ENCODE measurements around the gene SLC25A21.

Gene SLC25A21

DNA sequence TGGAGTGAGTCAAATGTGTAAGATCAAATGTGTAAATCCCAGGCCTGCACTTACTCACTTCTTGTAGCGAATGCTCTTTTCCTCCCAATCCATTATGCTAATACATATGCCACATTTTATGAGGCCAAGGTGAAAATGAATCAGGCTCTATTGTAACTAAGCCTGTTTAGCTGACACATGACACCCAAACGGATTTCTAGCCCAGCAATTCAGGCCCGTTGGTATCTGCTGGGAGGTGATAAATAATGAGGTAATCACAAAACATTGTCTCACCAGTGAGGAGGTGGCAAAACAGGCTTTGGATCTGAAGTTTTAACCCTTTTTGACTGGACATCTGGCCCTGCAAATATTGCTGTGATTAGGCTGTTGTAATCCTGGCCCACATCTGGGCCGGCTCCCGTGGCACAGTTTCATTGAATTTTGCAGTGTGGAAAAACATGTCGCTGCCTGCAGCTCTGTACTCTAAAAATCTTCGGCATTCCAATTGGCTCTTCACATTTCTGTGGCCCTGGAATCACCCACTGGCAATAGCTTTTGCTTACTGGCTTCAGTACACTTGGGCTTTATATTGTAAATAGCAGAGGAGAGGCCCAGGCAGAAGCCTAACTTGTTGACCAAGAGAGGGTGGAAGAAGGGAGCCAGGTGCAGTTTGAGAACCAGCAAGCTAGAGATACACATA is 404.7 kb downstream of the SLC25A21 start:
- no peak overlapping the region for H3K4me3 ChIP-seq (ENCODE audit: low read depth in 1 of 2, low read length in 2 of 2)
- no peaks in the 10 kb centered on the region for H3K27me3 ChIP-seq (ENCODE audit: control insufficient read depth in 1 of 2, insufficient read depth in 2 of 2, low read length in 2 of 2)
- H3K4me1 ChIP-seq (ENCODE audit: insufficient read depth, low read length): no peaks in the 10 kb centered on the region
- H3K9ac ChIP-seq (ENCODE audit: low read length): no peak overlapping the region
- no peaks in the 10 kb centered on the region for H3K9me3 ChIP-seq (ENCODE audit: low read length)
- H3K36me3 ChIP-seq (ENCODE audit: insufficient read depth, low read length): no peaks in the 10 kb centered on the region
- no peak overlapping the region for H3K27ac ChIP-seq (ENCODE audit: low read depth, low read length)

DNA sequence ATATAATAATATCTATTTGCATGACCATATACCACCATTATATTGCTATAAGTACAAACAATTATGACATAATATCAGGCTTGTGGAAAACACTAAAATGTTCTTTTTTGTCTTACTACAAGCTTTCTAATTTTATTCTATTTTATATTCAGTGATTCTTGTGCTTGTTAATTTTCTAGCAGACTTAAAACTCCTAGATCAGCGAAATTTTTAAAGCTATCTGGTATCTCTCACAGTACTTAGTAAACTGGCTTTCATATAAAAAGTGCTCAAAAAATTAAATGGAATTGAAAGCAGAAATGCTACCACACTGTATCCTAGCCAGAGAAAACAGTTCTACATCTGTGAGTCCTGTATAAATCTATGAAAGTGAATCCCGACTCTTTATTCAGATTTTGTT is 405.4 kb downstream of the SLC25A21 start:
- no peaks in the 10 kb centered on the region for H3K9me3 ChIP-seq (ENCODE audit: low read length)
- no peak overlapping the region for H3K4me3 ChIP-seq (ENCODE audit: low read depth in 1 of 2, low read length in 2 of 2)
- H3K9ac ChIP-seq (ENCODE audit: low read length): no peak overlapping the region
- H3K36me3 ChIP-seq (ENCODE audit: insufficient read depth, low read length): no peaks in the 10 kb centered on the region
- H3K27me3 ChIP-seq (ENCODE audit: control insufficient read depth in 1 of 2, insufficient read depth in 2 of 2, low read length in 2 of 2): no peaks in the 10 kb centered on the region
- H3K4me1 ChIP-seq (ENCODE audit: insufficient read depth, low read length): no peaks in the 10 kb centered on the region
- H3K27ac ChIP-seq (ENCODE audit: low read depth, low read length): no peak overlapping the region

DNA sequence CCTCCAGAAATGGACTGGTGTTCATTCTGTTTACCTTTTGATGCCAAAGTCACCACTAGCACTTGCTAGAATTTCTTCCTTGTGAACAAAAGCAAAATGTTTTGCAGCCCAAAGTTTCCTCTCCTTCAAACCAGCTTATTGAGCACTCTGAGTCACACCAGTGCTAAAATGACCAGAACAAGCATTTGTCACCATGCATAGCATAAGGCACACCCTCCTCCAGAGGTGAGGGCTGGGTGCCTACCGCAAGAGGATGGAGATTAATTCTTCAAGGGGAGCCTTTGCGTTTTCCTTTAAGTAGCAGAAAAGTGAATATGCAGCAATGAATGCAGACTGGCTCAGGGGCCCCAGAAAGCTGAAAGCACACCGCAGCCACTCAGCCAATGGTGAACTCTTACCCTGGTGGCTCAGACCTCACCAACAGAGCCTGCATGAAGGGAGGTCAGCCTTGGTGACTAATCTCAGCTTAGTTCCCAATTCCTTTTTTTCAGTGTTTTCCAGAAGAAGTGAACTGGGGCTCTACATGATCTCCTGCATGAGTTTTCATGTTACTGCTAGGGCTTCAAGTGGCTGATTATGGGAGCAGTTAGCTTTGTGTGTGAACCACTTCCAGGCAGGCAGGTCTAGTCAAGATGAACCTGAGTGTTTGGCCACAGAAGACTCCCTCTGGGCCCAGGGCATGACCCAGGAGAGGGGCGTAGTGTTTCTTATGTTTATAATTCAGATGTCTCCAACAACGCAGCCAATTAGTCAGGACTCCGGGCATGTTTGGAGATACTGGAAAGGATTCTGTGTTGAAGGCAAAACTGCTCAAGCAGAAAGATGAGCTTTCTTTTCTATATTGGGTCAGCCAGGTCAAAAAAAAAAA is 414.4 kb downstream of the SLC25A21 start:
- Histone ChIP-seq H3K27me3 (ENCODE audit: control insufficient read depth in 1 of 2, insufficient read depth in 2 of 2, low read length in 2 of 2) (no peaks in the 10 kb centered on the region), H3K36me3 (ENCODE audit: insufficient read depth, low read length) (no peaks in the 10 kb centered on the region), H3K9me3 (ENCODE audit: low read length) (no peaks in the 10 kb centered on the region), H3K9ac (ENCODE audit: low read length) (no peak overlapping the region), H3K4me3 (ENCODE audit: low read depth in 1 of 2, low read length in 2 of 2) (no peak overlapping the region), H3K4me1 (ENCODE audit: insufficient read depth, low read length) (no peaks in the 10 kb centered on the region), H3K27ac (ENCODE audit: low read depth, low read length) (no peak overlapping the region)

- Histone ChIP-seq H3K36me3 (ENCODE audit: insufficient read depth, low read length) (no peaks in the 10 kb centered on the region), H3K27ac (ENCODE audit: low read depth, low read length) (no peak overlapping the region), H3K9me3 (ENCODE audit: low read length) (no peaks in the 10 kb centered on the region), H3K4me1 (ENCODE audit: insufficient read depth, low read length) (no peaks in the 10 kb centered on the region), H3K9ac (ENCODE audit: low read length) (no peak overlapping the region), H3K27me3 (ENCODE audit: control insufficient read depth in 1 of 2, insufficient read depth in 2 of 2, low read length in 2 of 2) (no peaks in the 10 kb centered on the region), H3K4me3 (ENCODE audit: low read depth in 1 of 2, low read length in 2 of 2) (no peak overlapping the region)
These were observed 416.2 kb downstream of the SLC25A21 start for GRCh38 chr14:36756226-36756625.

- no peaks in the 10 kb centered on the region for H3K36me3 ChIP-seq (ENCODE audit: insufficient read depth, low read length)
- H3K9ac ChIP-seq (ENCODE audit: low read length): no peak overlapping the region
- H3K9me3 ChIP-seq (ENCODE audit: low read length): no peaks in the 10 kb centered on the region
- no peaks in the 10 kb centered on the region for H3K4me1 ChIP-seq (ENCODE audit: insufficient read depth, low read length)
- H3K27ac ChIP-seq (ENCODE audit: low read depth, low read length): no peak overlapping the region
- H3K27me3 ChIP-seq (ENCODE audit: control insufficient read depth in 1 of 2, insufficient read depth in 2 of 2, low read length in 2 of 2): no peaks in the 10 kb centered on the region
- H3K4me3 ChIP-seq (ENCODE audit: low read depth in 1 of 2, low read length in 2 of 2): no peak overlapping the region
These were observed 416.6 kb downstream of the SLC25A21 start for GRCh38 chr14:36755756-36756155.

- Histone ChIP-seq H3K27me3 (ENCODE audit: control insufficient read depth in 1 of 2, insufficient read depth in 2 of 2, low read length in 2 of 2) (no peaks in the 10 kb centered on the region), H3K4me3 (ENCODE audit: low read depth in 1 of 2, low read length in 2 of 2) (no peak overlapping the region), H3K9ac (ENCODE audit: low read length) (no peak overlapping the region), H3K9me3 (ENCODE audit: low read length) (no peaks in the 10 kb centered on the region), H3K4me1 (ENCODE audit: insufficient read depth, low read length) (no peaks in the 10 kb centered on the region), H3K27ac (ENCODE audit: low read depth, low read length) (no peak overlapping the region), H3K36me3 (ENCODE audit: insufficient read depth, low read length) (no peaks in the 10 kb centered on the region)
These were observed 420.5 kb downstream of the SLC25A21 start for GRCh38 chr14:36751920-36752319.

- H3K9me3 ChIP-seq (ENCODE audit: low read length): no peaks in the 10 kb centered on the region
These were observed 421.3 kb downstream of the SLC25A21 start for GRCh38 chr14:36751106-36751505.

GRCh38 chr14:36750244-36750643 is 422.2 kb downstream of the SLC25A21 start:
- Histone ChIP-seq H3K4me1 (ENCODE audit: insufficient read depth, low read length) (no peaks in the 10 kb centered on the region), H3K27me3 (ENCODE audit: control insufficient read depth in 1 of 2, insufficient read depth in 2 of 2, low read length in 2 of 2) (no peaks in the 10 kb centered on the region), H3K4me3 (ENCODE audit: low read depth in 1 of 2, low read length in 2 of 2) (no peak overlapping the region), H3K9ac (ENCODE audit: low read length) (no peak overlapping the region), H3K27ac (ENCODE audit: low read depth, low read length) (no peak overlapping the region), H3K36me3 (ENCODE audit: insufficient read depth, low read length) (no peaks in the 10 kb centered on the region), H3K9me3 (ENCODE audit: low read length) (no peaks in the 10 kb centered on the region)

More at GRCh38 chr14:36751106-36751505, 421.3 kb downstream of the SLC25A21 start:
- no peak overlapping the region for H3K4me3 ChIP-seq (ENCODE audit: low read depth in 1 of 2, low read length in 2 of 2)
- no peak overlapping the region for H3K9ac ChIP-seq (ENCODE audit: low read length)
- no peaks in the 10 kb centered on the region for H3K36me3 ChIP-seq (ENCODE audit: insufficient read depth, low read length)
- no peak overlapping the region for H3K27ac ChIP-seq (ENCODE audit: low read depth, low read length)
- no peaks in the 10 kb centered on the region for H3K27me3 ChIP-seq (ENCODE audit: control insufficient read depth in 1 of 2, insufficient read depth in 2 of 2, low read length in 2 of 2)
- no peaks in the 10 kb centered on the region for H3K4me1 ChIP-seq (ENCODE audit: insufficient read depth, low read length)

DNA sequence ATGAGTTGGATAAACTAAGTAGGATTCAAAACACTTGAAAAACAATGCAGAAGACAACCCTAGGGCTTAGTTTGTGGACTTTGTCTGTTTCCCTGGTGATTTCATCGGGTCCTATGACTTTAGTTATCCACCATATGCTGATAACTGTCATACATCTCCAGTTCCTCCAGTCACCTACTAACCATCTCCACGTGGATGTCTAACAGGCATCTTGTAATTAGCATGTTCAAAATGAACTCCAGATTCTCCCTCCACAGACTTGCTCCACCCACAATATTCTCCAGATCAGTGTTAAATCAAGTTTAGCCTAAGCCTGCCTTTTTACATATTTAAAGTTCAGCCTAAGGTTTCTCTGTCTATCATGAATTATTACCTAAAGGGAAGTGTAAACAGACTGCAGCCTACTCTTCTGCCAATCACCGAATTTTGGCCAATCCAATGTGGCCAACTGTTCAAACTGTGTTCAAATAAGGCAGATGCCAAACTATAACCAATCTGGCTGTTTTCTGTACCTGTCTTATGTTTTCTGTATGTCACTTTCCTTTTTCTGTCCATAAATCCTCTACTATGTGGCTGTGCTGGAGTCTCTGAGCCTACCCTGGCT is 423.7 kb downstream of the SLC25A21 start:
- Histone ChIP-seq H3K27me3 (ENCODE audit: control insufficient read depth in 1 of 2, insufficient read depth in 2 of 2, low read length in 2 of 2) (no peaks in the 10 kb centered on the region), H3K4me3 (ENCODE audit: low read depth in 1 of 2, low read length in 2 of 2) (no peak overlapping the region), H3K9ac (ENCODE audit: low read length) (no peak overlapping the region), H3K4me1 (ENCODE audit: insufficient read depth, low read length) (no peaks in the 10 kb centered on the region), H3K9me3 (ENCODE audit: low read length) (no peaks in the 10 kb centered on the region), H3K36me3 (ENCODE audit: insufficient read depth, low read length) (no peaks in the 10 kb centered on the region), H3K27ac (ENCODE audit: low read depth, low read length) (no peak overlapping the region)

DNA sequence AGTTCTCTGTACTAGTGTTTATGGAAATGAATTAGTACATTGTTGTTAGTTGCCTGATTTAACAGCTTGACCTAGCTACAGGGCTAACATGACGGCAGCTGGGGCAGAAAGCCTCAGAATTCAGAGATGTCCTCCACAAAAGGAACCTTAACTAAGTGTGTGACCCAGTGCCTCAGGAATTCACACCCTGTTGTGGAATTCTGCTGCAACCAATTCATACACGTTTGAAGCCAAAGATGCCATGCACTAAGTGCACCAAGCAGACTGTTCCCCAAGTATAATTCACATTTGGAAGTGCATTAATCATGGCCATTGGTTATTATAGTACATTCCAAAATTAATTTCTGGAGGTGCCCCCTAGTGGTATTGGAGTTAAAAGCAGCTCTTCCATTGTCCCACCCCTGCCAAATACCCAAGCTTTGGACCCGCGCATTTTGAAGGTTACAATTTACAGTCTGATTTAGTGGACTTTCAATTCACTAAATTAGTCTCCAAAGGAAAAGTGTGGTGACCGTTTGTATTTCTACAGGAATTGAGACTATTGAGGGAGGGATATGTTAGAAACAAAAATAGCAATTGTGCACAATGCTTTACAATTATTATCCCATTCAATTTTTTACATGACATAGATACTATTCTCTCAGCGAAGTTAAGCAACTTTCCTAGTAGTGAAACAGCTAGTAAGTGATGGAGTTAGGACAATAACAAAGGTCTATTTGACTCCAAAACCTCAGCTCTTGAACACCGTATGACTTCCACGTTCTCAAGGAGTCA is 424.8 kb downstream of the SLC25A21 start:
- Histone ChIP-seq H3K4me3 (ENCODE audit: low read depth in 1 of 2, low read length in 2 of 2) (no peak overlapping the region), H3K27ac (ENCODE audit: low read depth, low read length) (no peak overlapping the region), H3K27me3 (ENCODE audit: control insufficient read depth in 1 of 2, insufficient read depth in 2 of 2, low read length in 2 of 2) (no peaks in the 10 kb centered on the region), H3K9me3 (ENCODE audit: low read length) (no peaks in the 10 kb centered on the region), H3K9ac (ENCODE audit: low read length) (no peak overlapping the region), H3K4me1 (ENCODE audit: insufficient read depth, low read length) (no peaks in the 10 kb centered on the region), H3K36me3 (ENCODE audit: insufficient read depth, low read length) (no peaks in the 10 kb centered on the region)

GRCh38 chr14:36746872-36747271 is 425.5 kb downstream of the SLC25A21 start:
- no peak overlapping the region for H3K9ac ChIP-seq (ENCODE audit: low read length)
- no peaks in the 10 kb centered on the region for H3K9me3 ChIP-seq (ENCODE audit: low read length)
- no peak overlapping the region for H3K4me3 ChIP-seq (ENCODE audit: low read depth in 1 of 2, low read length in 2 of 2)
- H3K4me1 ChIP-seq (ENCODE audit: insufficient read depth, low read length): no peaks in the 10 kb centered on the region
- H3K27me3 ChIP-seq (ENCODE audit: control insufficient read depth in 1 of 2, insufficient read depth in 2 of 2, low read length in 2 of 2): no peaks in the 10 kb centered on the region
- no peaks in the 10 kb centered on the region for H3K36me3 ChIP-seq (ENCODE audit: insufficient read depth, low read length)
- H3K27ac ChIP-seq (ENCODE audit: low read depth, low read length): no peak overlapping the region
